Glutamatergic neuron (in vitro differentiated cells): ENCODE measurements around the gene PPAN. TPM values are rescaled to one million over a fixed set of nuclear protein-coding genes. Genes with fewer than 3 reads are reported as not detected.

Experiments used
- DNase-seq: peaks from one replicate; pipeline ENCODE4 v3.0.0; 2022
- H3K27ac Mint-ChIP-seq: one replicate; pipeline ENCODE4 v1.8.0; 2020; ENCODE audit warnings: mild to moderate bottlenecking, mixed read lengths, inconsistent platforms; ENCODE audit not compliant: unreplicated experiment
- H3K27me3 Mint-ChIP-seq: one replicate; pipeline ENCODE4 v1.8.0; 2020; ENCODE audit warnings: mild to moderate bottlenecking, moderate library complexity, mixed read lengths, inconsistent platforms; ENCODE audit not compliant: unreplicated experiment
- H3K36me3 Mint-ChIP-seq: one replicate; pipeline ENCODE4 v1.8.0; 2020; ENCODE audit warnings: mild to moderate bottlenecking, mixed read lengths, inconsistent platforms; ENCODE audit not compliant: unreplicated experiment
- H3K4me1 Mint-ChIP-seq: one replicate; pipeline ENCODE4 v1.8.0; 2020; ENCODE audit warnings: mild to moderate bottlenecking, low read depth, mixed read lengths, inconsistent platforms; ENCODE audit not compliant: unreplicated experiment
- H3K4me3 Mint-ChIP-seq: one replicate; pipeline ENCODE4 v1.8.0; 2020; ENCODE audit warnings: mild to moderate bottlenecking, mixed read lengths, inconsistent platforms; ENCODE audit not compliant: unreplicated experiment
- H3K9me3 Mint-ChIP-seq: one replicate; pipeline ENCODE4 v1.8.0; 2020; ENCODE audit warnings: mild to moderate bottlenecking, moderate library complexity, mixed read lengths, inconsistent platforms; ENCODE audit not compliant: unreplicated experiment
- total RNA-seq: library from RNA; stranded (reverse); fragmentation: NEBNext Ultra II Directional; extraction: Animal tissue kit (Norgen Biotek cat#: 25700); gene quantifications from one replicate; pipeline ENCODE4 v1.2.1, GENCODE V29; 2021; ENCODE audit not compliant: unreplicated experiment
- TF ChIP-seq, protein P1 (sequence below): fragments of 200-600 bp; sonication (generic); IDR thresholded peaks from one replicate; pipeline ENCODE4 v1.5.0; 2021; ENCODE audit not compliant: partially characterized antibody, unreplicated experiment

The PPAN gene
- total RNA-seq, 1 donor from 2014 or later, result 44.5 TPM

DNA sequence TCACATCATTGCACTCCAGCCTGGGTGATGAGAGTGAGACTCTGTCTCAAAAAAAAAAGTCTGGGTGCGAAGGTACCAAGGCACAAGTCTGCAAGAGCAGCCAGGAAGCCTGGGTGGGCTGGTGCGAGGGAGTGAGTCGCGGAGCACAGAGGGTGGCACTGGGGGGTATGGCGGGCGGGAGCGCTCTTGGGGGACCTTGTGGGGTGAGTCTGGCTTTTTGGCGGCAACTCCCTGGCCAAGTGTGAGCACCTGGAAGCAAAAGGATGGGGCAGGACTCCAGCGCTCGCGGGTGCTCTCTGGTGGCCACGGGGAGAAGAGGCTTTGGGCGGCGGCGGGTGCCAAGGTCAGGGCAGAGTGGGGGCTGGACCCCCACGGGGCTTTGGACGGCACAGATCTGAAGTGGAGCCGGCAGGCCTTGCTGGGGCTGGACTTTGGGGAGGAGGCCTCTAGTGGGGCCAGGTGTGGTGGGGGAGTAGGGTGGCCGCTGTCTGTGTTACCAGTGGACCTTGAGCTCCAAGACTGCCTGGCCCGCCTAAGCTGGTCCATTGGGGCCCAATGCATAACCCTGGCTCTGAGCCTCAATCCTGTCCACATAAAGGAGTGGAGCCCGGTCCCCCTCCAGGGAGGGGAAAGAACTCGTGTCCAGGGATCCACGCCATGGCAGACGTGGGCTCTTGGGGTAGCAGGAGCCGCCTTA, 6.9 kb downstream of the PPAN start:
- Mint-ChIP-seq H3K4me1 (no peaks in the 10 kb centered on the region), H3K27me3 (no peaks in the 10 kb centered on the region), H3K4me3 (no peak overlapping the region), H3K27ac (no peak overlapping the region), H3K9me3 (peaks cover 7% of the 10 kb centered on the region), H3K36me3 (no peaks in the 10 kb centered on the region)
- peak; percentile 71 for DNase-seq
- TF ChIP-seq, protein P1, sequence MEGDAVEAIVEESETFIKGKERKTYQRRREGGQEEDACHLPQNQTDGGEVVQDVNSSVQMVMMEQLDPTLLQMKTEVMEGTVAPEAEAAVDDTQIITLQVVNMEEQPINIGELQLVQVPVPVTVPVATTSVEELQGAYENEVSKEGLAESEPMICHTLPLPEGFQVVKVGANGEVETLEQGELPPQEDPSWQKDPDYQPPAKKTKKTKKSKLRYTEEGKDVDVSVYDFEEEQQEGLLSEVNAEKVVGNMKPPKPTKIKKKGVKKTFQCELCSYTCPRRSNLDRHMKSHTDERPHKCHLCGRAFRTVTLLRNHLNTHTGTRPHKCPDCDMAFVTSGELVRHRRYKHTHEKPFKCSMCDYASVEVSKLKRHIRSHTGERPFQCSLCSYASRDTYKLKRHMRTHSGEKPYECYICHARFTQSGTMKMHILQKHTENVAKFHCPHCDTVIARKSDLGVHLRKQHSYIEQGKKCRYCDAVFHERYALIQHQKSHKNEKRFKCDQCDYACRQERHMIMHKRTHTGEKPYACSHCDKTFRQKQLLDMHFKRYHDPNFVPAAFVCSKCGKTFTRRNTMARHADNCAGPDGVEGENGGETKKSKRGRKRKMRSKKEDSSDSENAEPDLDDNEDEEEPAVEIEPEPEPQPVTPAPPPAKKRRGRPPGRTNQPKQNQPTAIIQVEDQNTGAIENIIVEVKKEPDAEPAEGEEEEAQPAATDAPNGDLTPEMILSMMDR, result peak; percentile 36

DNA sequence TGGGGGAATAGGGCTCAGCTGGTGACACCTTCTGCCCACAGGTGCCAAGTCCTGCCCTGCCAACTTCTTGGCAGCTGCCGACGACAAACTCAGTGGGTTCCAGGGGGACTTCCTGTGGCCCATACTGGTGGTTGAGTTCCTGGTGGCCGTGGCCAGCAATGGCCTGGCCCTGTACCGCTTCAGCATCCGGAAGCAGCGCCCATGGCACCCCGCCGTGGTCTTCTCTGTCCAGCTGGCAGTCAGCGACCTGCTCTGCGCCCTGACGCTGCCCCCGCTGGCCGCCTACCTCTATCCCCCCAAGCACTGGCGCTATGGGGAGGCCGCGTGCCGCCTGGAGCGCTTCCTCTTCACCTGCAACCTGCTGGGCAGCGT, 7.4 kb downstream of the PPAN start:
- Mint-ChIP-seq H3K4me3 (no peak overlapping the region), H3K27ac (no peak overlapping the region), H3K27me3 (no peaks in the 10 kb centered on the region), H3K36me3 (no peaks in the 10 kb centered on the region), H3K9me3 (peaks cover 7% of the 10 kb centered on the region), H3K4me1 (no peaks in the 10 kb centered on the region)
- TF ChIP-seq, protein P1, result no peak
- no peak for DNase-seq

DNA sequence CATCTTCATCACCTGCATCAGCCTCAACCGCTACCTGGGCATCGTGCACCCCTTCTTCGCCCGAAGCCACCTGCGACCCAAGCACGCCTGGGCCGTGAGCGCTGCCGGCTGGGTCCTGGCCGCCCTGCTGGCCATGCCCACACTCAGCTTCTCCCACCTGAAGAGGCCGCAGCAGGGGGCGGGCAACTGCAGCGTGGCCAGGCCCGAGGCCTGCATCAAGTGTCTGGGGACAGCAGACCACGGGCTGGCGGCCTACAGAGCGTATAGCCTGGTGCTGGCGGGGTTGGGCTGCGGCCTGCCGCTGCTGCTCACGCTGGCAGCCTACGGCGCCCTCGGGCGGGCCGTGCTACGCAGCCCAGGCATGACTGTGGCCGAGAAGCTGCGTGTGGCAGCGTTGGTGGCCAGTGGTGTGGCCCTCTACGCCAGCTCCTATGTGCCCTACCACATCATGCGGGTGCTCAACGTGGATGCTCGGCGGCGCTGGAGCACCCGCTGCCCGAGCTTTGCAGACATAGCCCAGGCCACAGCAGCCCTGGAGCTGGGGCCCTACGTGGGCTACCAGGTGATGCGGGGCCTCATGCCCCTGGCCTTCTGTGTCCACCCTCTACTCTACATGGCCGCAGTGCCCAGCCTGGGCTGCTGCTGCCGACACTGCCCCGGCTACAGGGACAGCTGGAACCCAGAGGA, 7.9 kb downstream of the PPAN start:
- H3K4me3 Mint-ChIP-seq, result no peak overlapping the region
- no peak for DNase-seq
- peaks cover 3% of the 10 kb centered on the region for H3K4me1 Mint-ChIP-seq
- H3K36me3 Mint-ChIP-seq, result no peaks in the 10 kb centered on the region
- peaks cover 7% of the 10 kb centered on the region for H3K9me3 Mint-ChIP-seq
- TF ChIP-seq, protein P1, result no peak
- no peak overlapping the region for H3K27ac Mint-ChIP-seq
- no peaks in the 10 kb centered on the region for H3K27me3 Mint-ChIP-seq

DNA sequence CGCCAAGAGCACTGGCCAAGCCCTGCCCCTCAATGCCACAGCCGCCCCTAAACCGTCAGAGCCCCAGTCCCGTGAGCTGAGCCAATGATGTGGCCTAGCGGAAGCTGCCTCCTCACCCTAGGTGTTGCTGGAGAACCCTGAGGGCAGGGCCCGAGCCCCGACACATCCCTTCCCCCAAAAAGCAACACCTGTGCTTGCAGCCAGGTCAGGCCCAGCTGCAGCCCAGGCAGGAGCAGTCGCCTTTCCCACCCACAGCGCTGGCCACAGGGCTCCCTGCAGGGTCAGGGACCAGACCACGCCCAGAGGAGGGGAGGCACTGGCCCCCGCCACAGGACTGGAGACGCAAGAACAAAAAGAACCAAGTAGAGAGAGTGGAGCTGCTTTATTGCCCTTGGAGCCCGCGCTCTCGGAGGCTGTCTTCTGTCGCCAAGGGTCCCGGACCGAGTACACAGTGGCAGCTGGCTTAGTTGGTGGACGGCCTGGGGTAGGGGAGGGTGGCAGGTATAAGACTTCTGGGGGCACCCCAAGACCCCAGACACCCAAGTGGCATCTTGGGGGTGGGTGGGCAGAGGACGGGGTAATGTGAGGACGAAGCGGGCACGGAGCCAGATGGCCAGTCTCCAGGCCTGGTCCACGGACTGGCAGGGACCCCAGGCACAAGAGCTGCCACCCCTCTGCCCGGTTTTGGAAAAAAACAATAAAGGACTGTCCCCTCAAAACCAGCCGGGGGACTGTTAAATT, 8.7 kb downstream of the PPAN start:
- TF ChIP-seq, protein P1, result no peak
- Mint-ChIP-seq H3K27ac (no peak overlapping the region), H3K4me1 (peaks cover 3% of the 10 kb centered on the region), H3K9me3 (peaks cover 4% of the 10 kb centered on the region), H3K27me3 (no peaks in the 10 kb centered on the region), H3K36me3 (no peaks in the 10 kb centered on the region), H3K4me3 (no peak overlapping the region)
- no peak for DNase-seq
